B cell (primary cell): ENCODE results near the gene NKIRAS2. TPM values are rescaled to one million over a fixed set of nuclear protein-coding genes. Genes with fewer than 3 reads are reported as not detected.

Experiments used
- ATAC-seq: fragments of 200-7000 bp; cut with Tn5 transposase; one replicate; pipeline ENCODE4 v1.10.0; 2021; ENCODE audit warnings: low read depth, mild to moderate bottlenecking, moderate number of reproducible peaks, moderate library complexity
- CTCF ChIA-PET: fragments of 350-600 bp; sonication (Branson Sonifier 250); formaldehyde crosslinking; loops from one replicate; lab custom pipeline; 2021; ENCODE audit warnings: antibody characterized with exemption, inconsistent platforms; lab: Charles Lee
- POLR2A ChIA-PET: fragments of 350-600 bp; sonication (Branson Sonifier 250); formaldehyde crosslinking; loops from one replicate; lab custom pipeline; 2021; ENCODE audit warnings: antibody characterized with exemption; lab: Charles Lee
- DNase-seq: peaks from one replicate; pipeline ENCODE4 v3.0.0; 2013
- H2AFZ ChIP-seq: 2 replicates; pipeline ENCODE4 v1.6.1; 2012; ENCODE audit warnings: mild to moderate bottlenecking, low read depth, low read length; ENCODE audit not compliant: insufficient read depth, poor library complexity, severe bottlenecking
- H3K27ac ChIP-seq, 2 donors: 1 replicate in 1 of 2; 2 replicates in 1 of 2; pipeline ENCODE4 v1.5.1; 2012 to 2013; ENCODE audit warnings: low read length in 2 of 2, mild to moderate bottlenecking in 2 of 2, moderate library complexity in 1 of 2
- H3K27me3 ChIP-seq, 4 experiments: fragments of 200-600 bp in 1 of 4; sonication (generic) in 1 of 4; replicated peaks in 1 of 4; 1 replicate in 2 of 4; 2 replicates in 2 of 4; pipeline versions ENCODE4 v1.6.1 to v1.7.0; 2013 to 2016; ENCODE audit warnings: low read length in 3 of 4, mild to moderate bottlenecking in 2 of 4, mixed read lengths in 1 of 4, moderate library complexity in 1 of 4; ENCODE audit not compliant: insufficient read depth in 4 of 4, control insufficient read depth in 3 of 4; ENCODE audit errors: control extremely low read depth in 1 of 4
- H3K36me3 ChIP-seq, 2 experiments: replicated peaks in 1 of 2; 1 replicate in 1 of 2; 2 replicates in 1 of 2; pipeline versions ENCODE4 v1.6.1 to v1.7.1; 2013; ENCODE audit warnings: low read length in 1 of 2; ENCODE audit not compliant: insufficient read depth in 2 of 2, control insufficient read depth in 1 of 2; ENCODE audit errors: control extremely low read depth in 1 of 2, extremely low read depth in 1 of 2
- H3K4me1 ChIP-seq, 2 donors: fragments of 200-600 bp in 1 of 2; sonication (generic) in 1 of 2; 1 replicate in 1 of 2; 2 replicates in 1 of 2; pipeline versions ENCODE4 v1.5.1 to v1.6.1; 2013 to 2017; ENCODE audit warnings: low read length in 2 of 2; ENCODE audit not compliant: control insufficient read depth in 2 of 2, insufficient read depth in 2 of 2
- H3K4me2 ChIP-seq: replicated peaks from 2 replicates; pipeline ENCODE3; 2012; ENCODE audit warnings: mild to moderate bottlenecking, low read depth, low read length; ENCODE audit not compliant: poor library complexity, severe bottlenecking
- H3K4me3 ChIP-seq, 5 experiments: fragments of 200-600 bp in 1 of 5; sonication (generic) in 1 of 5; 1 replicate in 3 of 5; 2 replicates in 2 of 5; pipeline versions ENCODE4 v1.5.1 to v1.7.0; 2011 to 2016; ENCODE audit warnings: low read length in 4 of 5, mild to moderate bottlenecking in 4 of 5, low read depth in 2 of 5, control low read depth in 1 of 5, moderate library complexity in 1 of 5; ENCODE audit not compliant: insufficient read depth in 1 of 5; ENCODE audit errors: control extremely low read depth in 1 of 5, extremely low read depth in 1 of 5
- H3K79me2 ChIP-seq: fragments of 200-600 bp; sonication (generic); one replicate; pipeline ENCODE4 v1.6.0; 2016; ENCODE audit warnings: low read length; ENCODE audit not compliant: control insufficient read depth, insufficient read depth
- H3K9ac ChIP-seq: fragments of 200-600 bp; sonication (generic); 2 replicates; pipeline ENCODE4 v1.6.1; 2017; ENCODE audit warnings: mild to moderate bottlenecking, low read length, moderate library complexity
- H3K9me3 ChIP-seq, 3 donors: one replicate each; pipeline versions ENCODE4 v1.6.1 to v1.7.1; 2013; ENCODE audit warnings: low read length in 2 of 3; ENCODE audit not compliant: control insufficient read depth in 2 of 3, insufficient read depth in 1 of 3; ENCODE audit errors: control extremely low read depth in 1 of 3
- H4K20me1 ChIP-seq: 2 replicates; pipeline ENCODE4 v1.6.0; 2012; ENCODE audit warnings: mild to moderate bottlenecking, low read length; ENCODE audit not compliant: insufficient read depth, control insufficient read depth, poor library complexity, severe bottlenecking
- H3K27ac Mint-ChIP-seq: one replicate; pipeline ENCODE4 v1.8.0; 2021; ENCODE audit warnings: mixed read lengths
- H3K27me3 Mint-ChIP-seq: one replicate; pipeline ENCODE4 v1.8.0; 2021; ENCODE audit warnings: mixed read lengths
- H3K4me1 Mint-ChIP-seq: one replicate; pipeline ENCODE4 v1.8.0; 2021; ENCODE audit warnings: mixed read lengths
- H3K4me3 Mint-ChIP-seq: one replicate; pipeline ENCODE4 v1.8.0; 2021; ENCODE audit warnings: mixed read lengths
- H3K9me3 Mint-ChIP-seq: one replicate; pipeline ENCODE4 v1.8.0; 2022; ENCODE audit warnings: mixed read lengths; ENCODE audit not compliant: insufficient read depth
- CTCF ChIP-seq: fragments of 200-600 bp; IDR thresholded peaks from one replicate; pipeline ENCODE4 v1.8.0; 2022; ENCODE audit warnings: antibody characterized with exemption, mild to moderate bottlenecking
- EZH2 ChIP-seq: IDR thresholded peaks from 2 replicates; pipeline ENCODE4 v1.6.1; 2012; ENCODE audit warnings: borderline replicate concordance, low read depth, mild to moderate bottlenecking, moderate library complexity, low read length; ENCODE audit not compliant: insufficient read depth, poor library complexity, severe bottlenecking
- WGBS: methylation state at CpG from one replicate; pipeline ENCODE4 v1.1.5; 2013; ENCODE audit warnings: missing lambda C conversion rate; ENCODE audit not compliant: insufficient coverage; 5-methylcytosine and 5-hydroxymethylcytosine counted together
- intact Hi-C: fragments of 100-400 bp; cut with micrococcal nuclease; formaldehyde crosslinking; loops from one replicate; pipeline ENCODE4 v1.10.0; 2022
- polyA plus RNA-seq: library from polyadenylated mRNA; depleted of rRNA; stranded (reverse); fragments of >200 nt; gene quantifications from 2 replicates; pipeline ENCODE4 v1.2.3, GENCODE V29; 2012
- total RNA-seq, 2 donors: library from RNA; stranded (reverse); fragments of 120-200 nt in 1 of 2; gene quantifications; 1 replicate in 1 of 2; 2 replicates in 1 of 2; pipeline versions ENCODE4 v1.2.3 to v1.2.4, GENCODE V29; 2013 to 2022

NKIRAS2 gene
- total and polyA plus RNA-seq, 2 donors (not counting 1 experiment from before 2014, with no cell fraction given): 22.0 to 29.2 TPM

DNA sequence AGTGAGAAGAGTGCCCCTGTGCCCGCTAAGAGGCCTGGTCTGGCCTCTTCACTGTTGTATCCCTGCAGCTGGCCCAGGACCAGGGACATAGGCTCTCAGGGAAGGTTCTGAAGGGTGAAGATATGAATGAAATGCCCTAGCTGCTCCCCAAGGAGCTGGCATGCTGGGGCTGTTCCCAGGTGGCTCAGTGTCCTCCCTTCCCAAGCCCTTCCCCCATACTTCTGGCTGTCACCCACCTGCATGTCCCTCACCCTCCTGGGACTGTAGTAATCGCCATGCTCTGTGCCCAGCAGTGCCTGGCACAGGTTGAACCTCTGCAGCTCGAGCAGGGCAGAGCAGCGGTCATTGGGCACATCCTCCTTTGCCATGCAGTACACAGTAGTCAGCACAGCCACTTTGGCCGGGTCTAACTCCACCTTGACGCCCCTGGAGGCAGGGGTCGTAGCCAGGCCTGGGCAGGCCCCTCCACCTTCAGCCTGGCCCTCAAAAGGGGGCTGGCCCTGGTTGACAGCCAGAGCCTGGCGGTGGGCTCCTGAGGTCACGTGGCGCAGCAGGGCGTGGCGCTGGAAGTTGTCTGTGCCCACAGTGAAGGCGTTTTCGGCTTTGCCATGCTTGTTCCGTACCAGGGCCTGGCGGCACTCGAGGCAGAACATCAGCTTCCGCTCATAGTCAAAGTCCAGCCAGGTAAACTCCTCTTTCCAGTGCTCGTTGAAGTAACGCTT lies 22.9 kb downstream of the NKIRAS2 start:
- no peaks in the 10 kb centered on the region for H3K9me3 Mint-ChIP-seq
- ChIA-PET POLR2A (no interaction called here), CTCF (no interaction called here)
- H3K27me3 Mint-ChIP-seq: peaks cover 6% of the 10 kb centered on the region
- Histone ChIP-seq H3K4me1 (no peaks in the 10 kb centered on the region), H3K79me2 (no peaks in the 10 kb centered on the region), H3K9ac (no peak overlapping the region), H2AFZ (no peak overlapping the region), H3K9me3 (no peaks in the 10 kb centered on the region), H3K4me2 (no peak overlapping the region), H3K4me3 (no peak overlapping the region), H3K27me3 (peaks cover 0 to 4% (median 1%) of the 10 kb centered on the region in 4 experiments), H3K27ac (no peak overlapping the region), H3K36me3 (no peaks in the 10 kb centered on the region), H4K20me1 (no peaks in the 10 kb centered on the region)
- no peak overlapping the region for H3K4me3 Mint-ChIP-seq
- H3K27ac Mint-ChIP-seq: no peak overlapping the region
- WGBS: 94% methylated on average over 18 of the region's 20 CpGs
- H3K4me1 Mint-ChIP-seq: no peaks in the 10 kb centered on the region
- ATAC-seq: no peak
- intact Hi-C loops: no loop called here
- TF ChIP-seq CTCF: no peak
- TF ChIP-seq EZH2: no peak
- DNase-seq: no peak

GRCh38 chr17:42045719-42046118 lies 25.8 kb downstream of the NKIRAS2 start:
- no peak overlapping the region for H3K27ac Mint-ChIP-seq
- H2AFZ ChIP-seq: no peak overlapping the region
- POLR2A ChIA-PET: no interaction called here

More at GRCh38 chr17:42045719-42046118, 25.8 kb downstream of the NKIRAS2 start:
- H3K79me2 ChIP-seq: no peaks in the 10 kb centered on the region
- peaks cover 5 to 7% of the 10 kb centered on the region in 2 donors for H3K4me1 ChIP-seq
- no peaks in the 10 kb centered on the region for H4K20me1 ChIP-seq
- peaks cover 0 to 6% (median 3%) of the 10 kb centered on the region in 4 experiments for H3K27me3 ChIP-seq
- H3K4me1 Mint-ChIP-seq: peaks cover 5% of the 10 kb centered on the region
- H3K36me3 ChIP-seq: no peaks in the 10 kb centered on the region
- TF ChIP-seq EZH2 (no peak), CTCF (no peak)
- WGBS: 82% methylated on average over 1 of the region's 1 CpG
- no peak overlapping the region for H3K4me3 Mint-ChIP-seq
- no peak overlapping the region for H3K4me2 ChIP-seq
- no peak overlapping the region for H3K4me3 ChIP-seq
- H3K27ac ChIP-seq: no peak overlapping the region
- no peak for DNase-seq
- no peak overlapping the region for H3K9ac ChIP-seq
- no peaks in the 10 kb centered on the region for H3K9me3 ChIP-seq
- no peaks in the 10 kb centered on the region for H3K9me3 Mint-ChIP-seq
- no peak for ATAC-seq
- H3K27me3 Mint-ChIP-seq: peaks cover 7% of the 10 kb centered on the region
- CTCF ChIA-PET: interaction anchor here (2.4 kb wide), 1 partner anchor 21 kb away, joined by 7 read pairs; no protein-coding TSS in a partner anchor
- intact Hi-C loops: no loop called here
